ENCODE results near the gene PIF1.
"Not testable (repeated sequence)": the region's sequence is repeated elsewhere in the genome, so short reads cannot be mapped to it uniquely, and the experiment has no call there.

PIF1 gene

GRCh38 chr15:64836023-64836536, 10.6 kb upstream of the PIF1 start:
- H3K4me3 ChIP-seq (replicated peaks; ENCODE audit: low read depth, low read length) = no peak overlapping the region
- DNase-seq (ENCODE audit: extremely low read depth, low read depth) = no peak
- TF ChIP-seq CTCF (IDR thresholded peaks at IDR 0.05; ENCODE audit: low read depth, low read length, missing control alignments) = no peak

GRCh38 chr15:64833690-64834089, 8.2 kb upstream of the PIF1 start:
- no peak overlapping the region for H3K4me3 ChIP-seq (replicated peaks; ENCODE audit: low read depth, low read length)
- no peak for TF ChIP-seq CTCF (IDR thresholded peaks at IDR 0.05; ENCODE audit: low read depth, low read length, missing control alignments)
- no peak for DNase-seq (ENCODE audit: extremely low read depth, low read depth)

- no peak overlapping the region for H3K4me3 ChIP-seq (replicated peaks; ENCODE audit: low read depth, low read length)
- no peak for TF ChIP-seq CTCF (IDR thresholded peaks at IDR 0.05; ENCODE audit: low read depth, low read length, missing control alignments)
- no peak for DNase-seq (ENCODE audit: extremely low read depth, low read depth)
These were observed 3.5 kb upstream of the PIF1 start for GRCh38 chr15:64828985-64829384.

- DNase-seq (ENCODE audit: extremely low read depth, low read depth) = no peak
- TF ChIP-seq CTCF (IDR thresholded peaks at IDR 0.05; ENCODE audit: low read depth, low read length, missing control alignments) = no peak
- peak overlapping the region; percentile 69 for H3K4me3 ChIP-seq (replicated peaks; ENCODE audit: low read depth, low read length)
These were observed 467 bp downstream of the PIF1 start for GRCh38 chr15:64824929-64825430.

GRCh38 chr15:64816452-64816851, 9.0 kb downstream of the PIF1 start:
- no peak for DNase-seq (ENCODE audit: extremely low read depth, low read depth)
- H3K4me3 ChIP-seq (replicated peaks; ENCODE audit: low read depth, low read length) = no peak overlapping the region
- TF ChIP-seq CTCF (IDR thresholded peaks at IDR 0.05; ENCODE audit: low read depth, low read length, missing control alignments) = no peak

GRCh38 chr15:64814965-64815364, 10.5 kb downstream of the PIF1 start:
- DNase-seq (ENCODE audit: extremely low read depth, low read depth); H3K4me3 ChIP-seq (replicated peaks; ENCODE audit: low read depth, low read length): not testable (repeated sequence)

- H3K4me3 ChIP-seq (replicated peaks; ENCODE audit: low read depth, low read length); DNase-seq (ENCODE audit: extremely low read depth, low read depth): not testable (repeated sequence)
These were observed 11.2 kb downstream of the PIF1 start for GRCh38 chr15:64814283-64814682.

- DNase-seq (ENCODE audit: extremely low read depth, low read depth) = no peak
- H3K4me3 ChIP-seq (replicated peaks; ENCODE audit: low read depth, low read length) = no peak overlapping the region
- TF ChIP-seq CTCF (IDR thresholded peaks at IDR 0.05; ENCODE audit: low read depth, low read length, missing control alignments) = no peak
These were observed 12.4 kb downstream of the PIF1 start for GRCh38 chr15:64813075-64813474.

All from HFF-Myc (cell line).